ENCODE data around the gene GBP3. TPM values are rescaled to one million over a fixed set of nuclear protein-coding genes. Genes with fewer than 3 reads are reported as not detected.
"Not testable (repeated sequence)": the region's sequence is repeated elsewhere in the genome, so short reads cannot be mapped to it uniquely, and the experiment has no call there.

GBP3 gene
- total RNA-seq, 1 experiment from 2014 or later, result 0.12 TPM

DNA sequence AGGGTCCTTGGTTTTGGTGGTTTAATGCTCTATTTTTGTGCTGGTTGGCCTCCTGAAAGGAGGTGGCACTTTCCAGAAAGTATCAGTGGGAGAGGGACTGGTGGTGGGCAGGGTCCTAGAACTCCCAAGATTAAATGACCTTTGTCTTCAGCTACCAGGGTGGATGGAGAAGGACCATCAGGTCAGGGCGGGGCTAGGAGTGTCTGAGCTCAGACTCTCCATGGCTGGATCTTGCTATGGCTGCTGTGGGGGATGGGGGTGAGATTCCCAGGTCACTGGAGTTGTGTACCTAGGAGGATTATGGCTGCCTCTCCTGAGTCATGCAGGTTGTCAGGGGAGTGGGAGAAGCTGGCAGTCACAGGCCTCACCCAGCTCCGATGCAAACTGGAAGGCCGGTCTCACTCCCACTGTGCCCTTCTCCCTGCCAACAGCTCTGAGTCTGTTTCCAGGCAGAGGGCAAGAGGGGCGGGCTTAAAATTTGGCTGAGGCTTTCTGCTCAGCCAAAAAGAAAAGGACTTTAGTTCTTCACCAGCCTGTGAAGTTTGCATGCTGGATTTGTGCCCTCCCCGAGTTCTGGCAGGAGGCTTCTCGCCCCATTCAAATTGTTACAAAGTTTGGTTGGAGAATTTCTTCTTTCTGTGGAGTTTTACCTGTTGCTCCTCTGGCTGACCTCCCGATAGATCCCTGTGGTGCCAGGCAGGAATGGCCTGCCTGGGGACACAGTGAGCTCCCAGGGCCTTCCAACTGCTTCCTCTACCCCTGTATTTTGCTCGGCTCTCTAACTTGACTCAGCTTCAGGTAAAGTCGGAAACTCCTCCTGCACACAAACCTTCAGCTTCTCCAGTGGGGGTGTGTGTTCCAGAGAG, 17.1 kb downstream of the GBP3 start:
- Histone ChIP-seq H3K9me3 (replicated peaks) (no peaks in the 10 kb centered on the region), H3K27me3 (no peaks in the 10 kb centered on the region), H3K4me1 (no peaks in the 10 kb centered on the region), H3K4me3 (no peak overlapping the region), H3K27ac (no peak overlapping the region), H3K36me3 (no peaks in the 10 kb centered on the region)
- DNase-seq, result no peak

- not testable (repeated sequence) for H3K36me3 ChIP-seq; H3K4me1 ChIP-seq; DNase-seq; H3K27me3 ChIP-seq; H3K9me3 ChIP-seq (replicated peaks); H3K4me3 ChIP-seq; H3K27ac ChIP-seq
Observed at GRCh38 chr1:89002176-89002575, 20.5 kb downstream of the GBP3 start.

DNA sequence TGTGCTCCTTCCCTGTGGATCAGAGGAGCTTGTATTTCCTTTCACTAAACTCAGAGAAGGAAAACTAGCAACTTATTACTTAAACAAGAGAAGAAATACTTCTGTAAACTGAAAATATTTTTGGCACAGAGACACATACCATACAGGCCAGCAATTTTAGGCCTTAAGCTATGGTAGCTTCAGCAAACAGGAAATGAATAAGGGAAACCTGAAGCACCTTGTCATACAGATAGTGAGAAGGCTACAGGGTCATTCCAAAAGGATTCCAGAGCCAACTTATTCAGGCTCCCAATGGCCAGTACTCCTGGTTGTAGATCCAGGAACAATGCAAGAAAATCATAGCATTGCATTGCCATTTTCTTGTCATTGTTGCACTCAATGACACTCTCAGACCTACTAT, 21.2 kb downstream of the GBP3 start:
- H3K36me3 ChIP-seq, result no peaks in the 10 kb centered on the region
- no peaks in the 10 kb centered on the region for H3K27me3 ChIP-seq
- H3K4me3 ChIP-seq, result no peak overlapping the region
- H3K27ac ChIP-seq, result no peak overlapping the region
- H3K4me1 ChIP-seq, result no peaks in the 10 kb centered on the region
- no peak for DNase-seq
- H3K9me3 ChIP-seq (replicated peaks), result no peaks in the 10 kb centered on the region

DNA sequence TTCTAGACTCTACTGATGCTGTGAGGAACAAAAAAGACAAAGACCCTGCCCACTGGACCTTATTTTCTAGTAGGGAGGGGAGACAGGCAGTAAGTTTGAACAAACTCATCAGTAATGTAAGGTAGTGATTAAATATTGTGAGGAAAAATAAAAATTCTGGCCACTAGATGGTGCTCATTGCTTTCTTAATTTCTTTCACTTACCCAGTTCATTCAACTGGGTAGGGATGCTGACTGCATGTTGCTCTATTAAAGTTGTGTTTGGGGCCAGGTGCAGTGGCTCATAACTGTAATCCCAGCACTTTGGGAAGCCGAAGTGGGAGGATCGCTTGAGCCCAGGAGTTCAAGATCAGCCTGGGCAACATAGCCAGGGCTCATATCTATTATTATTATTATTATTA, 23.9 kb downstream of the GBP3 start:
- no peaks in the 10 kb centered on the region for H3K9me3 ChIP-seq (replicated peaks)
- no peaks in the 10 kb centered on the region for H3K36me3 ChIP-seq
- H3K4me1 ChIP-seq, result no peaks in the 10 kb centered on the region
- peak; percentile 42 to 86 for DNase-seq
- no peak overlapping the region for H3K4me3 ChIP-seq
- no peak overlapping the region for H3K27ac ChIP-seq
- H3K27me3 ChIP-seq, result no peaks in the 10 kb centered on the region

GRCh38 chr1:88990426-88990825, 32.2 kb downstream of the GBP3 start:
- no peaks in the 10 kb centered on the region for H3K9me3 ChIP-seq (replicated peaks)
- H3K4me1 ChIP-seq, result peaks cover 15% of the 10 kb centered on the region
- no peak overlapping the region for H3K4me3 ChIP-seq
- DNase-seq, result no peak
- no peaks in the 10 kb centered on the region for H3K27me3 ChIP-seq
- H3K36me3 ChIP-seq, result peaks cover 16% of the 10 kb centered on the region
- no peak overlapping the region for H3K27ac ChIP-seq

- Histone ChIP-seq H3K36me3 (peaks cover 28% of the 10 kb centered on the region), H3K4me1 (peaks cover 24% of the 10 kb centered on the region), H3K27me3 (no peaks in the 10 kb centered on the region), H3K9me3 (replicated peaks) (no peaks in the 10 kb centered on the region), H3K4me3 (no peak overlapping the region), H3K27ac (no peak overlapping the region)
- DNase-seq, result no peak
Observed at GRCh38 chr1:88985692-88986091, 37.0 kb downstream of the GBP3 start.

DNA sequence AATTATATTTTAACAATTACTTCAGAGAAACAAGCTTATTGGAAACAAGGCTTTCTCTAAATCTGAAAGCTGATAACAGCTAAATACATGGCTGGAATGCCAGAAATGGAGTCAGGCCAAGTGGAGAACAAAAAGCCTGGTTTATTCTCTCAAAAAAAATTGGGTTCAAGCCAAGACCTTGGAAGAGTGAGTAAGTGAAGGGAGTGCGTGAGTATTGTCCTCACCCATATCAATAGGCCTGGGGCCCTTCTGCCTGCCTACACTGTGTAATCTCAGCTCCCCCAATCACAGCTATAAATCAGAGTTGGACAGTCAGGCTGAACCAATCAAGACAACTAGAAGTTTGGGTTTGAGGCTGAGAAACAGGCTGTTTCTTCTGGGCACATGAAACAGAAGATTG, 37.6 kb downstream of the GBP3 start:
- Histone ChIP-seq H3K9me3 (replicated peaks) (no peaks in the 10 kb centered on the region), H3K27ac (peak overlapping the region; percentile 11; the same call in 1 of the 2 replicates), H3K27me3 (no peaks in the 10 kb centered on the region), H3K4me3 (no peak overlapping the region), H3K4me1 (peaks cover 23% of the 10 kb centered on the region), H3K36me3 (peaks cover 28% of the 10 kb centered on the region)
- DNase-seq, result peak; percentile 60 to 88

DNA sequence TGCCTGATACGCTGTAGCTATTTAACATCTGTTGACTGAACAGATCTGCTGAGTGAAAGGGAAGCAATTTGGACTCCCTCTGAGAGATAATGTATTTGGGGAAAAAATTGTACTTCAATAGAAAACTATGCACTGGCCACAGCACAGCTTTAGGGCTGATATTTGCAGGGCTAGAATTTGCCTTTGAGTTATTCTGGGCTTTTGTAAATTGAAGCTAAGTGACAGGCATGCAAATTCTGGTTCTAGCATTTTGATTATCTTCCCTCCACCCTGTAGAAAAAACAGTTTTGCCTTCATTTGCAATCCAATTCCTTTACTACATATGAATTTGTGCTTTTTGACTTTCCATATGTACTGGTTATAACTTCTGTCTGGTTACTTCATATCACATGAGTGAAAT, 38.1 kb downstream of the GBP3 start:
- Histone ChIP-seq H3K4me1 (peaks cover 22% of the 10 kb centered on the region), H3K4me3 (no peak overlapping the region), H3K9me3 (replicated peaks) (no peaks in the 10 kb centered on the region), H3K27me3 (no peaks in the 10 kb centered on the region), H3K27ac (peak overlapping the region; percentile 11; the same call in 1 of the 2 replicates), H3K36me3 (peaks cover 28% of the 10 kb centered on the region)
- DNase-seq, result peak in 1 of 2 experiments; percentile 11

DNA sequence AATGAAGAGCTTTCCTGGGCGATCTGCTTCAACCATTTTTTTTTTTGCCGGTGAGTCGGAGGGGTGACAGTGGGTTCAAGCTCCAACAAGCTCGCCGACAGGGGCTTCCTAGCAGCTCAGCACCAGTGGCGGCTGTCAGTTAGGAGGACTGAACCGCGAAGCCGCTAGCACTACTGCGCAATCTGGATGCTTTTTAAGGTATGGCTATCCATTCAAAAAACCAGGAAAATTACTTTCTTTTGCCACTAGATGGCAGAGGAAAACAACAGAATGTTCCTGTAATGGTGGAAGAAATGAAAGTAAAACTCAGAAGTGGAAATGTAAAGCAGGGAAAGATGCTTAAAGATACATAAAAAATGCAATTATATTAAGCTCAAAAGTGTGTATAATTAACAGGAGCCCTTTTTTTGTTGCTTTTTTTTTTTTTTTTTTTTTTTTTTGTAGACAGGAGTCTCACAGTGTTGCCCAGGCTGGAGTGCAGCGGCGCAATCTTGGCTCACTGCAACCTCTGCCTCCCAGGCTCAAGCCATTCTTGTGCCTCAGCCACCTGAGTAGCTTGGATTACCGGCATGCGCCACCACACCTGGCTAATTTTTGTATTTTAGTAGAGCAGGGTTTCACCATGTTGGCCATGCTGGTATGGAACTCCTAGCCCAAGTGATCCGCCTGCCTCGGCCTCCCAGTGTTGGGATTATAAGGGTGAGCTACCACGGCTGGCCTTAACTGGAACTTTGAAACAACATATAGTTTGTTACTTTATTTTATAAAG, 38.7 kb downstream of the GBP3 start:
- Histone ChIP-seq H3K27ac (no peak overlapping the region), H3K27me3 (no peaks in the 10 kb centered on the region), H3K36me3 (peaks cover 33% of the 10 kb centered on the region), H3K4me1 (peaks cover 17% of the 10 kb centered on the region), H3K4me3 (no peak overlapping the region), H3K9me3 (replicated peaks) (no peaks in the 10 kb centered on the region)
- DNase-seq, result peak in 1 of 2 experiments; percentile 55

DNA sequence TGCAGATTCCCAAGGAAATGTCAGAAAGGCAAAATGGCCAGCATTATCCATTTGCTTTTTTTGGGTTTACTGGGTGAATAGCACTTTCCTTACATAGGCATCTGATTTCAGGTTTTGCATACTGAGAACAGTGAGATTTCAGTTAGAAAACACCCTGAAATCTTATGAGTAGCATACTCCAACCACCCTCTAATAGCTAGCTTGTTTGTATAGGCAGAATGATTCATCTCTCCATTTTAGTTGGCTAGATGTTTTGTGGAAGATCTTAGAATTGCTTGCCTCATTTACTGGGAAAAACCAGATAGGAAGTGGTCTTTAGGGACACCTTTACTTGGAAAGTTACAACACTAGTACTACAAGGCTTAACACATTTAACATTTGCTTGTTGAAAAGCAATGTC, 40.6 kb downstream of the GBP3 start:
- H3K27ac ChIP-seq, result no peak overlapping the region
- H3K9me3 ChIP-seq (replicated peaks), result no peaks in the 10 kb centered on the region
- no peak overlapping the region for H3K4me3 ChIP-seq
- no peaks in the 10 kb centered on the region for H3K27me3 ChIP-seq
- peaks cover 17% of the 10 kb centered on the region for H3K4me1 ChIP-seq
- DNase-seq, result no peak
- peaks cover 26% of the 10 kb centered on the region for H3K36me3 ChIP-seq

DNA sequence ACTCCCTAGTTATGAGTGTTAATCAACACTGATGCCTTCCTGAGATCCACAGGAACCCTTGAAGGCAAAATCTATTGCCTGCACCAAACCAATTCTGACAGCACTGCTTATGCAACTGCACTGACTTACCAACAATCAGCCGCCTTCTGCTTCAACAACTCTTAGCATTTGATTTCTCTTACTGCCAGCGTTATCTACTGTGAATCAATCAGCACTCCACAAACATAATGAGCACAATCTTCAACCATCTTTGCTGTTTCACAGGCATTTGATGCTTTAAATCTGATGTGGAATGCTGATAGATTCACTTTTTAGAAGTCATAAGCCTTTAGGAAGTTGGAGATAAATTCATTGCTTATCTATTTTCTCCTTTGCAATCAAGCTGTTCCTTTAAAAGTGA, 41.2 kb downstream of the GBP3 start:
- not testable (repeated sequence) for H3K9me3 ChIP-seq (replicated peaks); H3K4me3 ChIP-seq; H3K27ac ChIP-seq; DNase-seq; H3K27me3 ChIP-seq
- peaks cover 17% of the 10 kb centered on the region for H3K4me1 ChIP-seq
- H3K36me3 ChIP-seq, result peaks cover 22% of the 10 kb centered on the region

GRCh38 chr1:88980870-88981269, 41.8 kb downstream of the GBP3 start:
- H3K36me3 ChIP-seq, result peaks cover 22% of the 10 kb centered on the region
- peaks cover 16% of the 10 kb centered on the region for H3K4me1 ChIP-seq
- DNase-seq, result no peak
- no peaks in the 10 kb centered on the region for H3K27me3 ChIP-seq
- no peak overlapping the region for H3K27ac ChIP-seq
- H3K4me3 ChIP-seq, result no peak overlapping the region
- H3K9me3 ChIP-seq (replicated peaks), result no peaks in the 10 kb centered on the region

DNA sequence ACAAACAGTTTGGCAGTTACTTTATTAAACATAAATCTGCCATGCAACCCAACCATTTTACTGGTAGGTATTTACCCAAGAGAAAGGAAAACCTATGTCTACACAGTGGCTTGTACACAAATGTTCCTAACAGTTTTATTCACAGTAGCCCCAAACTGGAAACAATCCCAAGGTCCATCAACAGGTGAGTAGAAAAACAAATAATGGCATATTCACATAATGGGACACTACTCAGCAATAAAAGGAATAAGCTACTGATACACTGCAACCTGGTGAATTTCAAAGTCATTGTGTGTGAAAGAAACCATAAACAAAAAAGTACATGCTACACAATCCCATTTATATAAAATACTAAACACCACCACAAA, 42.9 kb downstream of the GBP3 start:
- H3K27me3 ChIP-seq, result no peaks in the 10 kb centered on the region
- H3K36me3 ChIP-seq, result peaks cover 20% of the 10 kb centered on the region
- DNase-seq, result no peak
- no peaks in the 10 kb centered on the region for H3K9me3 ChIP-seq (replicated peaks)
- no peak overlapping the region for H3K4me3 ChIP-seq
- no peak overlapping the region for H3K27ac ChIP-seq
- peaks cover 5% of the 10 kb centered on the region for H3K4me1 ChIP-seq

GRCh38 chr1:88979054-88979748, 43.5 kb downstream of the GBP3 start:
- Histone ChIP-seq H3K27me3 (no peaks in the 10 kb centered on the region), H3K4me1 (no peaks in the 10 kb centered on the region; the same call in 1 of the 2 replicates), H3K27ac (no peak overlapping the region), H3K36me3 (peaks cover 20% of the 10 kb centered on the region), H3K4me3 (no peak overlapping the region), H3K9me3 (replicated peaks) (no peaks in the 10 kb centered on the region)
- DNase-seq, result no peak

DNA sequence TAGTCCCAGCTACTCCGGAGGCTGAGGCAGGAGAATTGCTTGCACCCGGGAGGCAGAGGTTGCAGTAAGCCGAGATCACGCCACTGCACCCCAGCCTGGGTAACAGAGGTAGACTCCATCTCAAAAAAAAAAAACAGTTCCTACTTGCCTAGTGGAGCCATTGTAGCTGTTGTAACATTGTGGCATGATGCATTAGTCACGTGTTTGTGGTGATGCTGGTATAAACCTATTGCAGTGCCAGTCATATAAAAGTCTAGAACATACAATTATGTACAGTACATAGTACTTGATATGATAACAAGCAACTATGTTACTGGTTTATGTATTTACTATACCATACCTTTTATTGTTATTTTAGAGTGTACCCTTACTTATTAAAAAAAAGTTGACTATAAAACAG, 46.4 kb downstream of the GBP3 start:
- no peaks in the 10 kb centered on the region for H3K4me1 ChIP-seq
- H3K9me3 ChIP-seq (replicated peaks), result no peaks in the 10 kb centered on the region
- peaks cover 10% of the 10 kb centered on the region for H3K36me3 ChIP-seq
- no peak overlapping the region for H3K4me3 ChIP-seq
- H3K27ac ChIP-seq, result no peak overlapping the region
- DNase-seq, result no peak
- no peaks in the 10 kb centered on the region for H3K27me3 ChIP-seq
